Adrenal gland (tissue), 5 donors: Measurements from ENCODE around the gene LRRC37A2.
"Not testable (repeated sequence)": the region's sequence is repeated elsewhere in the genome, so short reads cannot be mapped to it uniquely, and the experiment has no call there.

ENCODE experiments used
- POLR2A ChIP-seq, 2 donors: fragments of 450-650 bp; IDR thresholded peaks; one replicate each; pipeline ENCODE4 v1.6.1; 2017; ENCODE audit warnings: antibody characterized with exemption in 2 of 2, mild to moderate bottlenecking in 2 of 2, moderate library complexity in 1 of 2
- TF ChIP-seq, protein P1 (sequence below), 6 experiments: fragments of 450-650 bp in 4 of 6; fragments of 200-600 bp in 2 of 6; sonication (generic) in 1 of 6; IDR thresholded peaks; 1 replicate in 5 of 6; 2 replicates in 1 of 6; pipeline versions ENCODE4 v1.5.1 to v1.8.0; 2016 to 2021; ENCODE audit warnings: antibody characterized with exemption in 6 of 6, mild to moderate bottlenecking in 2 of 6, moderate library complexity in 1 of 6
- donor health status: DM: no; HTN: no; CAD: no.

DNA sequence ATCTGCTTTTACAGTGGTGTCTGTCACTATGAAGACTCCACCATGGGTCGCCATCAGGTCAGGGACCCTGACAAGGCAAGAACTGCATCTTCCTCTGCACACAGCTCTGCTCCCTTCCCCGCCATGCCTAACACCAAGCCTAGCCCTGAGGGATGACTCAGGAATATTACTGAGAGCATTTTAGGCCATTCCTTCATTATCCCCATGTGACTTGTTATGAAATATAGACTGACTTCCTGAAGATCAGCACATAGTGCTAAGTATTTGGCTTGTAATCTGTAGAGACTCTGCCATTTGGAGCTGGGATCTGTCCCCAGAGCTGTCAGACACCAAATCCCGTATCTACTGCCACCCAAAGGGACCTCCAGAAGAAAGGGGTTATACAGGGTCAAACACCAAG is 47.8 kb downstream of the LRRC37A2 start:
- TF ChIP-seq, protein P1, sequence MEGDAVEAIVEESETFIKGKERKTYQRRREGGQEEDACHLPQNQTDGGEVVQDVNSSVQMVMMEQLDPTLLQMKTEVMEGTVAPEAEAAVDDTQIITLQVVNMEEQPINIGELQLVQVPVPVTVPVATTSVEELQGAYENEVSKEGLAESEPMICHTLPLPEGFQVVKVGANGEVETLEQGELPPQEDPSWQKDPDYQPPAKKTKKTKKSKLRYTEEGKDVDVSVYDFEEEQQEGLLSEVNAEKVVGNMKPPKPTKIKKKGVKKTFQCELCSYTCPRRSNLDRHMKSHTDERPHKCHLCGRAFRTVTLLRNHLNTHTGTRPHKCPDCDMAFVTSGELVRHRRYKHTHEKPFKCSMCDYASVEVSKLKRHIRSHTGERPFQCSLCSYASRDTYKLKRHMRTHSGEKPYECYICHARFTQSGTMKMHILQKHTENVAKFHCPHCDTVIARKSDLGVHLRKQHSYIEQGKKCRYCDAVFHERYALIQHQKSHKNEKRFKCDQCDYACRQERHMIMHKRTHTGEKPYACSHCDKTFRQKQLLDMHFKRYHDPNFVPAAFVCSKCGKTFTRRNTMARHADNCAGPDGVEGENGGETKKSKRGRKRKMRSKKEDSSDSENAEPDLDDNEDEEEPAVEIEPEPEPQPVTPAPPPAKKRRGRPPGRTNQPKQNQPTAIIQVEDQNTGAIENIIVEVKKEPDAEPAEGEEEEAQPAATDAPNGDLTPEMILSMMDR (IDR thresholded peaks at IDR 0.05), result not testable (repeated sequence)
- not testable (repeated sequence) for TF ChIP-seq POLR2A (IDR thresholded peaks at IDR 0.05)
